Neural crest cell (in vitro differentiated cells): Measurements from ENCODE around the gene RYK. TPM values are rescaled to one million over a fixed set of nuclear protein-coding genes. Genes with fewer than 3 reads are reported as not detected.
A peak's percentile ranks its signal among the peaks of the same experiment; 100 is the strongest.

Experiments used
- DNase-seq: peaks from one replicate; pipeline ENCODE4 v3.0.0; 2021; ENCODE audit warnings: low read depth, mixed read lengths, low spot score
- H3K27ac Mint-ChIP-seq: one replicate; pipeline ENCODE4 v1.8.0; 2021; ENCODE audit warnings: mild to moderate bottlenecking, mixed read lengths; ENCODE audit not compliant: unreplicated experiment
- H3K27me3 Mint-ChIP-seq: 2 replicates; pipeline ENCODE4 v1.8.0; 2021; ENCODE audit warnings: low read depth, mild to moderate bottlenecking, mixed read lengths
- H3K36me3 Mint-ChIP-seq: 2 replicates; pipeline ENCODE4 v1.8.0; 2021; ENCODE audit warnings: low read depth, mild to moderate bottlenecking, mixed read lengths
- H3K4me1 Mint-ChIP-seq: 2 replicates; pipeline ENCODE4 v1.8.0; 2021; ENCODE audit warnings: mixed read lengths
- H3K4me3 Mint-ChIP-seq: one replicate; pipeline ENCODE4 v1.8.0; 2021; ENCODE audit warnings: mild to moderate bottlenecking, mixed read lengths
- H3K9me3 Mint-ChIP-seq: 2 replicates; pipeline ENCODE4 v1.8.0; 2021; ENCODE audit warnings: mixed read lengths
- total RNA-seq: library from RNA; stranded (reverse); gene quantifications from 2 replicates; pipeline ENCODE4 v1.2.1, GENCODE V29; 2021
- TF ChIP-seq, protein P1 (sequence below): fragments of 200-600 bp; sonication (generic); conservative IDR thresholded peaks from 2 replicates; pipeline ENCODE4 v1.5.0; 2021; ENCODE audit warnings: antibody characterized with exemption, mild to moderate bottlenecking

RYK gene
- total RNA-seq, 1 donor from 2014 or later, result 57.4 TPM

DNA sequence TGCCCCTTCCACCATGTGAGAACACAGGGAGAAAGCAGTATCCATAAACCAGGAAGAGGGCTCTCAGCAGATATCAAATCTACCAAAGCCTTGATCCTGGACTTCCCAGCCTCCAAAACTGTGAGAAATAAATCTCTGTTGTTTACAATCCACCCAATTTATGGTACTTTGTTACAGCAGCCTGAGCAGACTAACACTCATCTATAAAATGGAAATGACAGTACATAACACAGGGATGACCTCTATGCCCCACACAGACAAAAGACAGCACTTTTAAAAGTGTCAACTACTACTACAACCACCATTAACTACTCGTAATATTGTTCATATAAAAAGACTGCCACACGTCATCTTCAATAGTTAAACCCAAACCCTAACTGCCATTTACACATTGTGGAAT is 5.7 kb downstream of the RYK start:
- TF ChIP-seq, protein P1, sequence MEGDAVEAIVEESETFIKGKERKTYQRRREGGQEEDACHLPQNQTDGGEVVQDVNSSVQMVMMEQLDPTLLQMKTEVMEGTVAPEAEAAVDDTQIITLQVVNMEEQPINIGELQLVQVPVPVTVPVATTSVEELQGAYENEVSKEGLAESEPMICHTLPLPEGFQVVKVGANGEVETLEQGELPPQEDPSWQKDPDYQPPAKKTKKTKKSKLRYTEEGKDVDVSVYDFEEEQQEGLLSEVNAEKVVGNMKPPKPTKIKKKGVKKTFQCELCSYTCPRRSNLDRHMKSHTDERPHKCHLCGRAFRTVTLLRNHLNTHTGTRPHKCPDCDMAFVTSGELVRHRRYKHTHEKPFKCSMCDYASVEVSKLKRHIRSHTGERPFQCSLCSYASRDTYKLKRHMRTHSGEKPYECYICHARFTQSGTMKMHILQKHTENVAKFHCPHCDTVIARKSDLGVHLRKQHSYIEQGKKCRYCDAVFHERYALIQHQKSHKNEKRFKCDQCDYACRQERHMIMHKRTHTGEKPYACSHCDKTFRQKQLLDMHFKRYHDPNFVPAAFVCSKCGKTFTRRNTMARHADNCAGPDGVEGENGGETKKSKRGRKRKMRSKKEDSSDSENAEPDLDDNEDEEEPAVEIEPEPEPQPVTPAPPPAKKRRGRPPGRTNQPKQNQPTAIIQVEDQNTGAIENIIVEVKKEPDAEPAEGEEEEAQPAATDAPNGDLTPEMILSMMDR, result no peak
- Mint-ChIP-seq H3K4me3 (no peak overlapping the region), H3K4me1 (peaks cover 49% of the 10 kb centered on the region), H3K27ac (peak overlapping the region; percentile 23), H3K9me3 (no peaks in the 10 kb centered on the region), H3K27me3 (no peaks in the 10 kb centered on the region), H3K36me3 (no peaks in the 10 kb centered on the region)
- no peak for DNase-seq

DNA sequence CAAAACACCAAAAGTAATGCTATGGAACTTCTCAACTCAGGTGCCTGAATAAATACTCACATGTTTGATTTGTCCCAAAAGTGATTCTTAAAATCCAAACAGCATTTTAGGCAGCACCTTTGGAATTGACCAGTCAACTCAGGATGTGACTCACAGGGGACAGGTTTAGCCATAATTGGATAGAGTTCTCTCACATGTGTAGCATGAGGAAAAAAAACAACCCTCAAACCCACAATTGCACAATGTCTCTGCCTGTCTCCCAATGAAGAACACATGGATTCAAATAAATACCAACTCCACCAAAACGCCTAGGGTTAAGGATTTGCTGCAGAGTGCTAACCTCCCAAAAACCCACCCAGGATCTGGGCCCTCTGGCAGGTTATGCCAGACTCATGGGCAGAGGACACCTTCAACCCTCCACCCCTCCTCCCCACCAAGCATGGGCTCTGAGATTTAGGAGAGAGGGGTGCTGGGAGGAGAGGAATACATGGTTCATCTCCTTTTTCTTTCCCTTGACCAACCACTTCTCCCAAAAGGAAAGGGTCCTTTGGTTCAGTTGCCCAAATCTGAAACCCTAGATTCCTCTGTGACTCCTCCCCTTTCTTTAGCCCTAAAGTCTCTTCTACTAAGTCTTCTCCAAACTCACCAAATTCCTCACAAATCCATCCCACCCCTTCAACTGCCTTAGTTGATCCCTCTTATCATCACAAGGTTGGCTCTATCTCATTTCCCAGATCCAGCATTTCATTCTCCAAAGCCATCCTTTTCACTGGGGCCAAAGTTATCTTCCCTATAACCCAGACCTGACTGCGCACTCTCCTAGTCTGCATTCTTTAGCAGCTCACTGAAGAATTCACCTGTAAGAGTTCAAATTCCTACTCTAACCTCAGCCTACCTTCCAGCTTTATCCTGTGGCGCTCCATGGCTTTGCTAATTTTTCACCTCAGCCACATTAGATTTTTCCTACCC is 7.7 kb downstream of the RYK start:
- peak overlapping the region; percentile 0 for H3K27ac Mint-ChIP-seq
- H3K36me3 Mint-ChIP-seq, result no peaks in the 10 kb centered on the region
- no peaks in the 10 kb centered on the region for H3K9me3 Mint-ChIP-seq
- H3K4me3 Mint-ChIP-seq, result no peak overlapping the region
- no peaks in the 10 kb centered on the region for H3K27me3 Mint-ChIP-seq
- H3K4me1 Mint-ChIP-seq, result peaks cover 43% of the 10 kb centered on the region
- TF ChIP-seq, protein P1, result no peak
- DNase-seq, result no peak

DNA sequence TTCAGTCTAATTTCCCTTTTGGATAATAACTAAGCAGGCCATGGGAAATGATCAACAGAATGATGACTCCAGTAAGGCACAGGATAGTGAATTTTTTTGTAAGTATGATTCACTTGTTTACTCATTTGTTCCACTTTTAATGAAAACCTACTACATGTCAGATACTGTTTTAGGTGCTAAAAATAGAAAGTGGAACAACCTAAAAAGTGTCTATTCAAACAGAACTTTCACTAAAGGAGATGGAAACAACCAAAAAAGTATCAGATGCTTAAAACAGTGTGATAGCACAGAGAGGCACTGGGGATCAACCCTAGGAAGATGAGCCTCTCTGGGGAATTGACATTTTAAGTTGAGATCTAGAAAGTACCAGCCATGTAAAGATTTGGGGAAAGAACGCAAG is 11.1 kb downstream of the RYK start:
- DNase-seq, result no peak
- Mint-ChIP-seq H3K27me3 (no peaks in the 10 kb centered on the region), H3K27ac (no peak overlapping the region), H3K4me3 (no peak overlapping the region), H3K36me3 (no peaks in the 10 kb centered on the region), H3K9me3 (no peaks in the 10 kb centered on the region), H3K4me1 (peaks cover 45% of the 10 kb centered on the region)
- TF ChIP-seq, protein P1, result no peak

DNA sequence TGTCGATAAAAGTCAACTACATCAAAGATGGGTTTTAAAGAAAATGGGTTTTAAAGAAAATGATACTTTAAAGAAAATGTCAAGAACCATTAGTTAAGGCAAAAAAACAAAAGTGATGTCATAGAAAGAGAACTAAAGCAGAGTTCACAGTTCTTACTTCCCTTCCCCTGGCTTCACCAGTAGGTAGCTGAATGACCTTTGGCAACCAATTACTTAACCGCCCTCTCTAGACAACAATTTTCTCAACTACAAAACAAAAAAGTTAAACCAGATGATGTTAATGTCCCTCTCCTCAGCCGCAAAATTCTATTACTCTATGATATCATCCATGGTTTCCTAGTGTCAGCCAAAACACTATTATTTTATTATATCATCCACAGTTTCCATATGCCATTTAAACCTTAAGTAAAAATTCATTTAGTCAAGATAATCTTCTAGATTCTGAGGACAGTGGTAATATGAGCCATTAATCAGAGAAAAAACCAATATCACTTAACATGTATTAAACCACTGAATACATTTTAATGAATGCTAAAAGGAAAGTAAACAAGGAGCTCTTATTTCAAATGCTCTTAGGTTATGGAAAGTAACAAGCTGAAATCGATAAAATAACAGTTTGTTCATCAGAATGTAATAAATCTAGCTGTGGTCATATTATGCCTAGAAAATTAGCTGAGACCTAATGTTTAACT is 13.1 kb downstream of the RYK start:
- no peak overlapping the region for H3K27ac Mint-ChIP-seq
- H3K36me3 Mint-ChIP-seq, result no peaks in the 10 kb centered on the region
- H3K9me3 Mint-ChIP-seq, result no peaks in the 10 kb centered on the region
- no peaks in the 10 kb centered on the region for H3K27me3 Mint-ChIP-seq
- DNase-seq, result no peak
- peaks cover 38% of the 10 kb centered on the region for H3K4me1 Mint-ChIP-seq
- TF ChIP-seq, protein P1, result no peak
- H3K4me3 Mint-ChIP-seq, result no peak overlapping the region

DNA sequence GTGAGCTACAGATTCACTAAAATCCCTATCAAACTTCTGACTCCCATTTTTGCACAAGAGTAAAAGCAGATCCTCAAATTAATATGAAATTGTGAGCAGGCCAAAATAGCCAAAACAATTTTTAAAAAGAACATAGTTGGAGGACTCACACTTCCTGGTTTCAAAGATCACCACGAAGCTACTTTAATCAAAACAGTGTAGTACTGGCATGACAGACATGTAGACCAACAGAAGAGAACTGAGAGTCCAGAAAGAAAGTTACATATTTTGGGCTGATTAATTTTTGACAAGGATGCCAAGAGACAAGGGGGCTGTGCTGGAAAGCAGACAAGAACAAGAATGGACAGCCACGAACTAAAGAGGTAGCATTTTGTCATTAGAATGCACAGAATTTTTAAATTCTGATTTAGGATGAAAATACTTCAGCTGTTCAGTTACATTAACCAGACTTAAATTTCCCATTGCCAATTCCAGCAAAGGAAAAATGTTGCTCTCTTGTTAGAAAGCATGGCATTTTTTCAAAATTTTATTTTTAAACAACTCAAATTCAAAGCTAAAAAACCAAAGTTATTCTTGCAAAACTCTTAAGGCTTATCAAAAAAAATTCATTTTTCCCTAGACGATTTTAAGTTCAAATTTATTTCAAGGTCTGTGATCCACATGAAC is 14.0 kb downstream of the RYK start:
- Mint-ChIP-seq H3K36me3 (no peaks in the 10 kb centered on the region), H3K4me1 (peaks cover 44% of the 10 kb centered on the region), H3K27ac (no peak overlapping the region), H3K4me3 (no peak overlapping the region), H3K9me3 (no peaks in the 10 kb centered on the region), H3K27me3 (no peaks in the 10 kb centered on the region)
- TF ChIP-seq, protein P1, result no peak
- DNase-seq, result no peak
